HG03196 (cell line): ENCODE data around the gene MED27.
"Not testable (repeated sequence)": the region's sequence is repeated elsewhere in the genome, so short reads cannot be mapped to it uniquely, and the experiment has no call there.

Source experiments
- ATAC-seq: cut with Tn5 transposase; IDR thresholded peaks from one replicate; pipeline ENCODE4 v1.9.1; 2021; ENCODE audit not compliant: unreplicated experiment

Gene MED27

GRCh38 chr9:132020272-132020671 is 59.4 kb downstream of the MED27 start:
- no peak for ATAC-seq

GRCh38 chr9:132019702-132020101 is 60.0 kb downstream of the MED27 start:
- no peak for ATAC-seq

DNA sequence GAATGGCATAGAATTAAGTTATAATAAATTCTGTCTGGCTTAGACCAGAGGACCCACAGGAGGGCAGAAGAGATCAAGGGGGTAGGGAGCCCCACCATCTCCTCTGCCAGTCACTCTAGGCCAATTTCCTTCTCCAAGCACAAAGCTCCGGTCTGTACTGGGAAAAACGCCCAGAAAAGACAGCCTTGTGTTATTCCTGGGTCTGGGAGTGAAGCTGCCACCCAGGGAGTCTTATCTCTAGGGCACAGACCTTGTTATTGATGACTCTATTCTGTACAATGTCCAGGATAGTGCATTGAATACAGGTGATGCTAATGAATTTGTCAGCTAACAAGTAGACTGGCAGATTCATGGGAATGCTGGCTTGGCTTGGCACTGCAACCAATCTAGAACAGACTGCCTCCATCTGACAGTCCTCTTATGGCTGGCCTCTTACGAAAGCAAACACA is 60.7 kb downstream of the MED27 start:
- no peak for ATAC-seq

DNA sequence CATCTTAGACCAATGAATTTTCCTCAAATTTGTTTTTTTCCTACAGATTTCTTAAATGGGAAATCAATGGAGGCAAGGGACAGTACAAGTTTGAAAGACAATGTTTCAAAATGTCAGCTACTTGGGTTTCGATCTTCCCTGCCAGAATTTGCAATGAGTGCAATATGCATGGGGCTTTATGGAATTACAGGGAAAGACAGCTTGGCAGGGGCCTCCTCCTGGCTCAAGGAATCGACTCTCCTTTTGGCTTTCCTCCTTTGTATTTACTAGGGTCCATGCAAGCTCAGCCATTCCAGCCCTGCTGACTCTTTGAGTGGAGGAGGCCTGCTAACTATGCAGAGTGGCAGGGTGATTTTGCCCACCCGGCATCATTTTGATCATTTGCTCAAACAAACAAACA is 63.2 kb downstream of the MED27 start:
- ATAC-seq, result no peak

GRCh38 chr9:132015866-132016265 is 63.8 kb downstream of the MED27 start:
- no peak for ATAC-seq

- no peak for ATAC-seq
These were observed 65.4 kb downstream of the MED27 start for GRCh38 chr9:132014218-132014805.

DNA sequence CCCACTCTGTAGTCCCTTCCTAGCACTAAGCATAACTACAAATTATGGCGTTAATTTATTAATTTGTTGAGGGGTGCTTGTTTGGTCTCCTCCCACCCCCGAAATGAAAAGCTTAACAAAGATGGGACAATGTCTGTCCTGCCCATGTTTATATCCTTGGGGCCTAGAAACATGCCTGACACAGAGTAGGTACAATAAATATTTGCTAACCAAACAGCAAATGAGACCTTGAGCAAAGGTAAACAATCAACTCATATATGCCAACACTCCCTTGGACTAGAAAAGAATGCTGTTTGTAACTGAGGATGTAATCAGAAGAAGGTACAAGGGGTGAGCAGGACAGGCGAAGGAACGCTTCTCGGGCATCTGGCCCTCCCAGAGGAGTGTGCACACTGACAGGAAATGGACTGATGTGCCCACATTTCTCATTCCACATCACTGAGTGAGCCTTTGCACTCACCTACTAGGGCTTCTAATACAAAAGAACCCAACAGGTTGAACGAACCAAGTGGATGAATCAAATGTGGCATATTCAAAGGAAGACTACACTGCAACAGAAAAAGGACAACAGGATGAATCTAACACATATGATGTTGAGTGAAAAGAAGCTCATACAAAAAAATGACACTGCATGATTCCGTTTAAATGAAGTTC is 66.8 kb downstream of the MED27 start:
- ATAC-seq, result no peak

DNA sequence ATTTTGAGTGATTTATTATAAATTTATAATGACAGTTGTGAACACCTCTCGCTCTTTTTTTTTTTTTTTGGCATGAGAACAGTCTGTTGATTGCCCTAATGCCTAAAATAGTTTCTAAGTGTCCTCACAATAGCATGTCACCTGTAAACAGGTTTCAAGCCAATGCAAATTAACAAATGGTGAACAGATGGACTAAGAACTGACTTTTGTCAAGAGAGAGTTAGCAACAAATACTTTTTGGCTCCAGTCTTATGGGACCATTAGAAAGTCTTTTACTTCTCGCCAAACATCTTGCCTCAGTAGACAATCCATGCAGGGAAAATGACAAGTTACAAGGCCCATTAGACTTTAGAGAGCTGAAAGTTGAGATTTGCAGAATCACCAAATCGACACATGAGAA is 67.8 kb downstream of the MED27 start:
- ATAC-seq, result no peak

DNA sequence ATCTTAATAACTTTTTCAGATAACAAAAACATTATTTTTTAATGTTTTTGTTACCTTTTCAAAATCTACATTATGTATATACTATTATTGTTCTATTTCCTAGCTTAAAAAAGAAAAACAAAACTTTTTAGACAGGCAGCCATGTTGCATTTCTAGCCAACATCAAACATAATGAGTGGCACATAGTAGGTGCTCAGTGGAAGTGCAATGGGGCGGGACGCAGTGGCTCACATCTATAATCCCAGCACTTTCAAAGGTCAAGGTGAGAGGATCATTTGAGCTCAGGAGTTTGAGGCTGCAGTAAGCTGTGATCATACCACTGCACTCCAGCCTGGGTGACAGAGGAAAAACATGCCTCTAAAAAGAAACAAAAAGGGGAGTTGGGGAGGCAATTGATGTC is 68.4 kb downstream of the MED27 start:
- ATAC-seq, result no peak

DNA sequence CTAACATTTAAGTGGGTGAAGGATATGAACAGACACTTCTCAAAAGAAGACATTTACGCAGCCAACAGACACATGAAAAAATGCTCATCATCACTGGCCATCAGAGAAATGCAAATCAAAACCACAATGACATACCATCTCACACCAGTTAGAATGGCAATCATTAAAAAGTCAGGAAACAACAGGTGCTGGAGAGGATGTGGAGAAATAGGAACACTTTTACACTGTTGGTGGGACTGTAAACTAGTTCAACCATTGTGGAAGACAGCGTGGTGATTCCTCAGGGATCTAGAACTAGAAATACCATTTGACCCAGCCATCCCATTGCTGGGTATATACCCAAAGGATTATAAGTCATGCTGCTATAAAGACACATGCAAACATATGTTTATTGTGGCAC is 69.5 kb downstream of the MED27 start:
- not testable (repeated sequence) for ATAC-seq

DNA sequence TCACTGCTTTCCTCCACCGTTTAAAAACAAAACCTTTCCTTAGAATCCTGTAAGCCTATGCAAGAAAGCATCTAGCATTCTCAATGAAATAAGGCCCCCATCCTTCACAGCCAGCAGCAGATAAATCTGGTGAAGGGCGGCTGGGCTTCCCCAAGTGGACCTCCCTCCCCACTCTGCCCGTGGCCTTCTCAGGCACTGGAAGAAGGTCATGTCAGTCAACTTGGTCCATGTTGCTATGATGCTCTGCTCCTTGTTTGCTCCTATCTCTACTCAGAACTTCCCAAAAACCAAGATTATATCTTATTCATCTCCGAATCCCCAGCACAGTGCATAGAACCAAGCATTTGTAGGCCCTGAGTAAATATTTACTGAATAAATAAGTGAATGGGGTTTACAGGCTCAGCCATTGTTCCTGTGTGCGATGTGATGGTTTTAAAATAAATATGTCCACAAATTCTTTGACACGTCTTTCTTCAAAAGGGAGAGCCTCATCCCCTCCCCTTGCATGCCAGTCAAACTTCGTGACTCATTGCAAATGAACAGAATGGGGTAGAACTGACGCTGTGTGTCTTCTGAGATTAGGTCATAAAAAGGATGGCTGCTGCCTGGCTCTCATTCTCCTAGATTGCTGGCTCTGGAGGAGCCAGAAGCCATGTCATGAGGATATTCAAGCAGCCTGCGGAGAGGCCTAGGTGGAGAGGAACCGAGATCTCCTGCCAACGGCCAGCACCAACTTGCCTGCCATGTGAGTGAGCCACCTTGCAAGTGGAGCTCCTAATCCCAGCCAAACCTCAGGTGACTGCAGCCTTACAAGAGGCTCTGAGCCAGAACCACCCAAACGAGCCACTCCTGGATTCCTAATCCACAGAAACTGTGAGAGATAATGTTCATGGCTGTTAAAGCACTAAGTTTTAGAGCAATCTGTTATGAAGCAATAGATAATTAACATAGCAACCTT is 70.5 kb downstream of the MED27 start:
- no peak for ATAC-seq

DNA sequence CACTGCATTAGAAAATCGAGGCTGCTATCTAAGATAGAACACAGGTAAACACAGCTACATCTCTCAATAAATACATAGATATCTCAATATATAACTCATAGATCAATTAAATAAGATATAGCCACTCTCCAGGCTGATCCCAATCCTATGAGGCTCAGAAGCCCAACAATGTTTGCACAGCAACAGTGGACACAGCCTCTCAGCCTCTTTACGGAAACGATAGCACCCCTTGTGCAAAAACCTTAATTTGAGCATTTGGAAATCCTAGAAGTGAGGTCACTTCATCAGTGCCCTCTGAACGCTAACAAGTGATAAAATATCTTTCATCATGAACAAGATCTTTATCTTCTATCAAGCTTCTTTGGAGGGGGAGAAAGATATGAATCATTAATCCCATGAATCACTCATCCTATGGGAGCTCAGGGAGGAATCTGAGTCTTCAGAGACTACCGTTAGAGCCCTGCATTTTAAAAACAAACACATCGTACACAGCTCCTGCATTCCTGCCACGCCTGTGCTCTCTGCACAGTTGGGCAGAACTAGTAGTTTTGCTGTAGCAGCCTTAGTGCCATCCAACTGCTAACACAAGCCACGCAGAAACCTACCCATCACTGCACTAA is 71.4 kb downstream of the MED27 start:
- no peak for ATAC-seq

DNA sequence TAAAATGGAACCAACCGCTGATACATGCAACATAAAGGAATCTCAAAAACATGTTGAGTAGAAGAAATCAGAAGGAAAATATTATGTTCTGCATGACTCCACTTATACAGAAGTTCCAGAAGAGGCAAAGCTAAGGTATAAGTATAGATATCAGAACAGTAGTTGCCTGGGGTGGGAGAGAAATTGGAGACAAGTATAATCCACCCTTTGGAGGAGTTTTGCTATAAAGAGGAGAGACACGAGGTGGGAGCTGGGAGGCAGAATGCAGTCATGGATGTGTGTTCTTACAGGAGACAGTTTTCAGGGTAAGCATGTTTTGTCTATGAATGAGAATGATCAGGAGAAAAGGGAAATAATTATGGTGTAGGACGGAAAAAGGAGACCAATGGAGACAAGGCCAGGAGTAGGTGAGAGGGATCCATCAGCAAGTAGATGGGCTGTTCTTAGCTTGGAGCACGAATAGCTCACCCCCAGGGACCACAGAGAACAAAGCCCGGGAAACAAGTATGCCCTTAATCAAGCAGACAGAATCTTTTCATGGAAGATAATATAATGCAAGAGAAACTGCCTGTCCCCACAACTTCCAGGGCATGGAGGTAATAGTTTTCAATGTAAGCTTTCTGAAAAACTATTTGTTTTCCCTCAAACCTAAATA is 72.2 kb downstream of the MED27 start:
- ATAC-seq, result peak; percentile 17

DNA sequence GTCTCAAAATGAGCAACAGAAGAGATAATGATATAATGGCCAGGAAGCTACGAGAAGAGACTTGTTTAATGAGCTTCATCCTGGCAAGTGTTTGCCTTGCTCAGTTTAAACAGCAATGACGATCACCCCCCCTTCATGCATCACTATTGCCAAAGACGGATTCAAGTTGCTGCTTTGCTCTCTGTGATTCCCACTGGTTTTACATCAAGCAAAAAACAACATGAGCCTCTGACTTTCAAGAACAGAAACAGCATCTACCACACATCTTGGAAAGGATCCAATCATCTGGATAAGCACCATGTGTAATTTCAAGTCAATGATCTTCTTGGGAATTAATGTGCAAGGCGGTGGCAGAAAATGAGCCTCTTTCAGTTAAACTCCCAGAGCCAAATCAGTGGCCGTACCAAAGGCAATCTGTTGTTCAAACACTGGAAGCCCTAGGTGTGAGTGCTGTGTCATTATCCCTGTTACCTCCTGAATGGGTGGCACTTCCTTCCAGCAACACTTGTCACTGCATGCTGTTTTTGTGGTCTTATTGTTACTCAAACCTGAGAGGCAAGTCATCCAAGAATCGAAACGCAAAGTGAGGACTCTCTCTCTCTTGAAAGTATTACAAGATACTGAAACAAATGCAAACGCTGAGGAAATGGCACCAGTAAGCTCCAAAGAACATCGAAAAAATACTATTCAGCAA is 72.8 kb downstream of the MED27 start:
- ATAC-seq, result peak; percentile 81

- no peak for ATAC-seq
These were observed 73.8 kb downstream of the MED27 start for GRCh38 chr9:132005899-132006298.

GRCh38 chr9:132004323-132004722 is 75.3 kb downstream of the MED27 start:
- no peak for ATAC-seq

- no peak for ATAC-seq
These were observed 75.8 kb downstream of the MED27 start for GRCh38 chr9:132003896-132004295.

- ATAC-seq, result no peak
These were observed 76.4 kb downstream of the MED27 start for GRCh38 chr9:132003319-132003704.

DNA sequence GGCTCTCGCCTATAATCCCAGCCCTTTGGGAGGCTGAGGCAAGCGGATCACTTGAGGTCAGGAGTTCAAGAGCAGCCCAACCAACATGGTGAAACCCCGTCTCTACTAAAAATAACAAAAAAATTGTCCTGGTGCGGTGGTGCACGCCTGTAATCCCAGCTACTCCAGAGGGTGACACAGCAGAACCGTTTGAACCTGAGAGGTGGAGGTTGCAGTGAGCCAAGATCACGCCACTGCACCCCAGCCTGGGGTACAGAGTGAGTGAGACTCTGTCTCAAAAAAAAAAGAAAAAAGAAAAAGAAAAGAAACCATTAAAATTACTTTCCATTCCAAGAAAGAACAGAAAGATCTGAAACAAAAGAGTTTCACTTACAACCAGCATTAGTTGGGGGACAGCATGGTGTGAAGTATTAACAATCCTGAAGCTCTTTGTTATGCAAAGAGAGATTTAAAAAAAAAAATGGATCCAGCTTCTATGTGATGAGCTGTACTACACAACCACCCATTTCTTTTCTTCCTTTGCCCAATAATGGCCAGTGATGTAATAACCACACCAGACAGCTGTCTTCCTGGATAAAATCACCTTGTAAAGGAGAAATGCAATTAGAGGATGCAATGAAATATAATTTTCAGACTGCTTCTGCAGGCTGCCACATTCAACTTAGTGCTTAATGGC is 76.9 kb downstream of the MED27 start:
- no peak for ATAC-seq

GRCh38 chr9:132001567-132001966 is 78.1 kb downstream of the MED27 start:
- no peak for ATAC-seq
